Thyroid gland (tissue), 4 donors: ENCODE results near the gene GBP2.
"Not testable (repeated sequence)": the region's sequence is repeated elsewhere in the genome, so short reads cannot be mapped to it uniquely, and the experiment has no call there.

Source experiments
- CTCF ChIP-seq, 6 experiments: fragments of 200-600 bp in 3 of 6; fragments of 450-650 bp in 3 of 6; sonication (generic) in 3 of 6; IDR thresholded peaks; one replicate each; pipeline ENCODE4 v1.5.1; 2016 to 2019; ENCODE audit warnings: antibody characterized with exemption in 6 of 6, mild to moderate bottlenecking in 2 of 6, inconsistent platforms in 1 of 6, moderate library complexity in 1 of 6
- POLR2A ChIP-seq, 2 donors: fragments of 450-650 bp; IDR thresholded peaks; one replicate each; pipeline ENCODE4 v1.6.1; 2017; ENCODE audit warnings: antibody characterized with exemption in 2 of 2, mild to moderate bottlenecking in 2 of 2, moderate library complexity in 1 of 2

- TF ChIP-seq POLR2A, CTCF (IDR thresholded peaks at IDR 0.05): not testable (repeated sequence)
Measured at GRCh38 chr1:89128003-89128458, 2.1 kb upstream of the GBP2 start.
